NB4 (cell line): ENCODE measurements around the gene HPGD.

ENCODE experiments used
- CTCF ChIP-seq: IDR thresholded peaks from one replicate; pipeline ENCODE4 v1.5.1; 2012; ENCODE audit warnings: low read depth, low read length
- MAX ChIP-seq: IDR thresholded peaks from 2 replicates; pipeline ENCODE4 v1.6.1; 2011; ENCODE audit warnings: low read depth, low read length
- POLR2A ChIP-seq: IDR thresholded peaks from 2 replicates; pipeline ENCODE4 v1.6.1; 2011; ENCODE audit warnings: mild to moderate bottlenecking; ENCODE audit not compliant: insufficient read length; ENCODE audit errors: extremely low read depth

- TF ChIP-seq MAX (no peak), CTCF (no peak), POLR2A (no peak)
These were observed 57.3 kb downstream of the HPGD start for GRCh38 chr4:174464949-174465348.
